Breast epithelium (tissue), 4 donors: ENCODE measurements around the gene SCD5. TPM values are rescaled to one million over a fixed set of nuclear protein-coding genes. Genes with fewer than 3 reads are reported as not detected.

Experiments used
- DNase-seq, 2 donors: peaks; one replicate each; pipeline ENCODE4 v3.0.0-alpha.2; 2019; ENCODE audit warnings: low spot score in 2 of 2
- H3K27ac ChIP-seq, 2 donors: fragments of 200-600 bp; sonication (generic) in 1 of 2; one replicate each; pipeline ENCODE4 v1.5.1; 2016 to 2019; ENCODE audit warnings: mild to moderate bottlenecking in 1 of 2
- H3K27me3 ChIP-seq, 2 donors: fragments of 200-600 bp; sonication (generic) in 1 of 2; one replicate each; pipeline versions ENCODE4 v1.5.1 to v1.6.0; 2017 to 2019; ENCODE audit warnings: control low read depth in 1 of 2, mild to moderate bottlenecking in 1 of 2
- H3K36me3 ChIP-seq: fragments of 200-600 bp; one replicate; pipeline ENCODE4 v1.5.1; 2019
- H3K4me1 ChIP-seq, 2 donors: fragments of 200-600 bp; sonication (generic); one replicate each; pipeline ENCODE4 v1.5.1; 2016 to 2019; ENCODE audit warnings: control low read depth in 1 of 2
- H3K4me3 ChIP-seq, 3 donors: fragments of 200-600 bp; sonication (generic); 1 replicate in 2 of 3; 2 replicates in 1 of 3; pipeline ENCODE4 v1.5.1; 2016 to 2019; ENCODE audit warnings: mild to moderate bottlenecking in 3 of 3, moderate library complexity in 2 of 3
- H3K9me3 ChIP-seq, 2 donors: fragments of 200-600 bp; sonication (generic) in 1 of 2; one replicate each; pipeline ENCODE4 v1.5.1; 2016 to 2019; ENCODE audit warnings: control low read depth in 1 of 2
- POLR2A ChIP-seq: fragments of 450-650 bp; IDR thresholded peaks from one replicate; pipeline ENCODE4 v1.6.1; 2016; ENCODE audit warnings: antibody characterized with exemption, mild to moderate bottlenecking, moderate library complexity
- POLR2AphosphoS5 ChIP-seq, 3 donors: sonication (generic); formaldehyde crosslinking; IDR thresholded peaks; one replicate each; pipeline ENCODE4 v1.6.1; 2017; ENCODE audit warnings: antibody characterized with exemption in 3 of 3
- intact Hi-C: fragments of 100-400 bp; cut with DNase I; formaldehyde crosslinking; loops from one replicate; pipeline ENCODE4 v1.15.1; 2023; ENCODE audit warnings: low total_unique reads
- total RNA-seq, 3 donors: library from RNA; depleted of rRNA; stranded (reverse); fragments of >200 nt; gene quantifications; one replicate each; pipeline ENCODE4 v1.1.0, GENCODE V29; 2016
- TF ChIP-seq, protein P1 (sequence below), 3 donors: fragments of 450-650 bp; IDR thresholded peaks; one replicate each; pipeline ENCODE4 v1.5.1; 2016 to 2017; ENCODE audit warnings: antibody characterized with exemption in 3 of 3, mild to moderate bottlenecking in 3 of 3, moderate library complexity in 3 of 3

Gene SCD5
- total RNA-seq, 3 donors from 2014 or later, result 9.8 to 17.0 (median 14.7) TPM

DNA sequence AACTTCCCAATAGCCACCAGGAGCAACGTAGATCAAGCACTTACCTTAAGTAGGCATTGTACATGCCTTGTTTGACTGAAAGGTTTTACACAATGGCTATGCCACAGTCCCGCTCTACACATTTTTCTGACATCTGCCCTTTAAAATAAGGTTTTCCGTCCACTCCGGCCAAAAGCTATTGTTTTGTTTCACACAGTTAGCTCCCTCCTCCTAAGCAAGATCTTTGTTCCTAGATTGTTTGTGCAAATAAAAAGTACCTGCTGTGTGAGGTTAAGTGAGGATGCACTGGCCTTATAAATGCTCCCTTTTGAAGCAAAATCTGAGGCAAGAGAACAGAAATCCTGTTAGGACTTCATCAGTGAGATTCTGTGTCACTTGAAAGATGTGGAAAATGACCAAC is 11.8 kb downstream of the SCD5 start:
- intact Hi-C loops, result no loop called here
- no peaks in the 10 kb centered on the region for H3K27me3 ChIP-seq
- H3K4me1 ChIP-seq, result no peaks in the 10 kb centered on the region
- no peaks in the 10 kb centered on the region for H3K9me3 ChIP-seq
- no peak overlapping the region for H3K27ac ChIP-seq
- no peak for DNase-seq
- no peaks in the 10 kb centered on the region for H3K36me3 ChIP-seq
- H3K4me3 ChIP-seq, result no peak overlapping the region
- TF ChIP-seq POLR2A (no peak), POLR2AphosphoS5 (IDR thresholded peaks at IDR 0.05) (no peak)
- TF ChIP-seq, protein P1, sequence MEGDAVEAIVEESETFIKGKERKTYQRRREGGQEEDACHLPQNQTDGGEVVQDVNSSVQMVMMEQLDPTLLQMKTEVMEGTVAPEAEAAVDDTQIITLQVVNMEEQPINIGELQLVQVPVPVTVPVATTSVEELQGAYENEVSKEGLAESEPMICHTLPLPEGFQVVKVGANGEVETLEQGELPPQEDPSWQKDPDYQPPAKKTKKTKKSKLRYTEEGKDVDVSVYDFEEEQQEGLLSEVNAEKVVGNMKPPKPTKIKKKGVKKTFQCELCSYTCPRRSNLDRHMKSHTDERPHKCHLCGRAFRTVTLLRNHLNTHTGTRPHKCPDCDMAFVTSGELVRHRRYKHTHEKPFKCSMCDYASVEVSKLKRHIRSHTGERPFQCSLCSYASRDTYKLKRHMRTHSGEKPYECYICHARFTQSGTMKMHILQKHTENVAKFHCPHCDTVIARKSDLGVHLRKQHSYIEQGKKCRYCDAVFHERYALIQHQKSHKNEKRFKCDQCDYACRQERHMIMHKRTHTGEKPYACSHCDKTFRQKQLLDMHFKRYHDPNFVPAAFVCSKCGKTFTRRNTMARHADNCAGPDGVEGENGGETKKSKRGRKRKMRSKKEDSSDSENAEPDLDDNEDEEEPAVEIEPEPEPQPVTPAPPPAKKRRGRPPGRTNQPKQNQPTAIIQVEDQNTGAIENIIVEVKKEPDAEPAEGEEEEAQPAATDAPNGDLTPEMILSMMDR (IDR thresholded peaks at IDR 0.05), result no peak

DNA sequence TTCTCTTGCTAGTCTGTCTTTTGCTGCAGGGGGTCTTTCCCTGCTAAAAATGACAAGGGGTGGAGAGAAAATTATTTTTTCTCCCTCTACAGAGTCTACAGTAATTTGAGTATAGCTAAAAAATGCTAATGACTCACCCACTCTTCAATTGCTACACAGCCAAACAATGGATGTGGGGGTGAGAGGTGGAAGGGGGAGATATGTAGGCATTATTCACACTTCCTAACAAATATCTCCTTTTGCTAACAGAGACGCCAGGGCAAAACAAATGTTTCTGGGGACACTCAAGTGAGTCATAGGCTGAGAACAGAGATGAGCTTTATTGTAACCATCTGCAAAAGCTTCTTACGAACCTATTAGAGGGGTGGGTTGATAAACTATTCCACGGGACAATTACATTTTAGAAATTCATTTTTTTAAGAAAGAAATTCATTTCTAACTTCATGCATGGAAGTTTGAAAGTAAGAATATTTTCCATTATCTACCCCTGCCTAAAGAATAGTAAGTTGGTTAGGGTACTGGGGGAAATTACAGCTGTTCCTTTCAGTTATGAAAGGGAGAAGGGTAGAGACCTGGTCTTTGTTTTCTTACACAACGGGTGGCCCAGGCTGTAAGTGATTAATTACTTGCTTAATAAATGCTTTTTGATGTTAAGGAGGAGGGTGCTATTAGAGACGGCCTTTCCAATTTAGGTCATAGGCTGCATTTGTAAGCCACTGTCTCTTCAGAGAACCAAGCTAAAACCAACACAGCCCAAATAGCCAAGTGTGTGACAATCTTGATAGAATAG is 12.8 kb downstream of the SCD5 start:
- no peak overlapping the region for H3K27ac ChIP-seq
- intact Hi-C loops, result no loop called here

DNA sequence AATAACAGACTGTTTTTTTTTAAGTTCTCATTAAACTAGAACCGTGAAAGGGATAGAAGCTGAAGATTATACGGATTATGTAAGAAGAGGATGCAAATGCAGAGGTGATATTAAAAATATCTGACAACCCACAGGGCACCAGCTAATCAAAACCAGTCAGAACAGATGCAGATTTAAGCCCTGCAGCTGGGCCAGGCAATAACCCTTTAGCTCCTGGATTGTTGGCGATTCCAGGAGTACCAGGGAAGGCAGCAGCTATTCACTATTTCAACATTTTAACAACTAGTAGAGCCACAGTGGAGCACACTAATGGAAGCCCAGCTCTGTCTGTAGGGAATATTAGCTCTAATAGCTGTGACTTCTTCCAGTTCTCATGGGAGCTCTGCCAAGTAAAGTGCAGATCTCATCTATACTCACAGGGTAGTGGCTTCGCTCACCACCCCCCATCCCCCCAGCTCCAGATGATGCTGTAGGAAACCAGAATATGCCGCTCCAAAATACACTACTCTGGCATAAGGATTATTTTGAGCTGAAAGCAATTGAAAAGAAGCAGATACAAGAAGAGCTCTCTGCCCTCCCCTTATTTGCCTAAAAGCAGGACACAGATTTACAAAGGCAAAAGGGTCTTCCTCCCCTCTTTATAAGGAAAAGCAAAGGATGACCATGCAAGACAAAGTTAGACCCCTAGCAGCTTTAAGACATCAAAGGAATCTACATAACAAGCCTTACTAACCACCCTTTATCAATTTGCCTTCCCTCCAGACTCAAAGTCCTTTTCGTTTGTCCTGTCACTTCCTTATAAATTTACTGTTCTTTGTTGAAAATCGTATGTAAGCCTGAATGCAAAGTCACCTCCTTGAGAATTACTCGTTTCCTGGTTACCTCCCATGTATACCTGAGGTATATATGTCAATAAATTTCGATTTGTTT is 13.7 kb downstream of the SCD5 start:
- no peak overlapping the region for H3K27ac ChIP-seq
- no peak for DNase-seq
- no peaks in the 10 kb centered on the region for H3K9me3 ChIP-seq
- no peaks in the 10 kb centered on the region for H3K27me3 ChIP-seq
- H3K36me3 ChIP-seq, result no peaks in the 10 kb centered on the region
- intact Hi-C loops, result no loop called here
- H3K4me3 ChIP-seq, result no peak overlapping the region
- TF ChIP-seq, protein P1 (IDR thresholded peaks at IDR 0.05), result no peak
- TF ChIP-seq POLR2A (no peak), POLR2AphosphoS5 (IDR thresholded peaks at IDR 0.05) (no peak)
- H3K4me1 ChIP-seq, result no peaks in the 10 kb centered on the region

More for the DNA sequence above, 12.8 kb downstream of the SCD5 start:
- H3K36me3 ChIP-seq, result no peaks in the 10 kb centered on the region
- H3K4me3 ChIP-seq, result no peak overlapping the region
- H3K9me3 ChIP-seq, result no peaks in the 10 kb centered on the region
- no peaks in the 10 kb centered on the region for H3K4me1 ChIP-seq
- TF ChIP-seq POLR2A (no peak), POLR2AphosphoS5 (IDR thresholded peaks at IDR 0.05) (no peak)
- TF ChIP-seq, protein P1 (IDR thresholded peaks at IDR 0.05), result no peak
- no peak for DNase-seq
- H3K27me3 ChIP-seq, result no peaks in the 10 kb centered on the region

DNA sequence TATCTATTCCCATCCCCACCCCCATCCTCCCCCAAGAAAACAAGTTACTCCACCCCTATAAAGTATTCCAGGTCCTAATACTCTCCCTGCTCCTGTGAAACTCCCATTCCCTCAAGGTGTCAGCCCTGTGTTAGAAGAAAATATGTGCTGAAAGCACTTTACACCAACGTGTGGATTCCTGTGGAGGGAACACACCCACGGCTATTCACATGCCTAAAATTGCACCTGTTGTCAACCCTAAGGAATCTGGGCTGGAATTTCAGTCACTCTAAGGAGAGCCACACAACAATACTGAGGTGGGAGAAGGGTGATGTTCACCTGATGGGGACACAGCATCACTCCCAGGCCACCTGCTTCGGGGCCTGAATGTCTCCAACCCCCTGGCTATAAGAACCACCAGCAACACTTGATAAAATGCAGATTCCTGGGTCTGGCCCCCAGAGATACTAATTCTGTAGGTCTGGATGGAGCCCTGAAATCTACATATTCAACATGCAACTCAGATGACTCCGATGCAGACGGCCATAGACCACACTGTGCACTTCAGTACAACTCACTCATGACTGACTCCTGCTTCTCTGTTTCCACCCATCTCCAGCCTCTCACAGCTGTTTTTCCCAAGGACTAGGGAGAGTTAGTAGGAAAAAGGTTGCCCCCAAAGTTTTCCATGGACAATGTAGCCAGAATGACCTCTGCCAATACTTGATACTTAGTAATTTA is 15.8 kb downstream of the SCD5 start:
- peak in 1 of 2 donors; percentile 38 for DNase-seq
- no peaks in the 10 kb centered on the region for H3K4me1 ChIP-seq
- H3K27me3 ChIP-seq, result no peaks in the 10 kb centered on the region
- no peaks in the 10 kb centered on the region for H3K36me3 ChIP-seq
- intact Hi-C loops, result no loop called here
- H3K4me3 ChIP-seq, result no peak overlapping the region
- no peaks in the 10 kb centered on the region for H3K9me3 ChIP-seq
- H3K27ac ChIP-seq, result peak overlapping the region in 1 of 2 donors; percentile 8
- TF ChIP-seq POLR2A, result no peak
- TF ChIP-seq, protein P1 (IDR thresholded peaks at IDR 0.05), result no peak
- TF ChIP-seq POLR2AphosphoS5 (IDR thresholded peaks at IDR 0.05), result no peak
